GM18505 (cell line): Measurements from ENCODE around the gene PRRG3.

ENCODE experiments used
- ATAC-seq: cut with Tn5 transposase; IDR thresholded peaks from one replicate; pipeline ENCODE4 v1.9.1; 2021; ENCODE audit not compliant: unreplicated experiment
- POLR2A ChIP-seq: IDR thresholded peaks from 4 replicates; pipeline ENCODE4 v1.6.1; 2011; ENCODE audit warnings: borderline replicate concordance; ENCODE audit not compliant: insufficient read depth, insufficient read length; ENCODE audit errors: extremely low read depth

PRRG3 gene

GRCh38 chrX:151738751-151739150, 43.5 kb downstream of the PRRG3 start:
- no peak for TF ChIP-seq POLR2A
- no peak for ATAC-seq

GRCh38 chrX:151741606-151742005, 46.3 kb downstream of the PRRG3 start:
- no peak for ATAC-seq
- no peak for TF ChIP-seq POLR2A

GRCh38 chrX:151742311-151742710, 47.1 kb downstream of the PRRG3 start:
- ATAC-seq, result no peak
- no peak for TF ChIP-seq POLR2A

- no peak for ATAC-seq
- no peak for TF ChIP-seq POLR2A
Measured at GRCh38 chrX:151743651-151744470, 48.6 kb downstream of the PRRG3 start.

- ATAC-seq, result no peak
- no peak for TF ChIP-seq POLR2A
Measured at GRCh38 chrX:151745651-151746050, 50.4 kb downstream of the PRRG3 start.

- ATAC-seq, result no peak
- no peak for TF ChIP-seq POLR2A
Measured at GRCh38 chrX:151746502-151746901, 51.2 kb downstream of the PRRG3 start.

GRCh38 chrX:151750511-151750910, 55.3 kb downstream of the PRRG3 start:
- no peak for ATAC-seq
- no peak for TF ChIP-seq POLR2A

GRCh38 chrX:151752847-151753246, 57.6 kb downstream of the PRRG3 start:
- no peak for ATAC-seq

GRCh38 chrX:151753313-151754046, 58.2 kb downstream of the PRRG3 start:
- peak; percentile 84 for ATAC-seq

More at GRCh38 chrX:151752847-151753246, 57.6 kb downstream of the PRRG3 start:
- no peak for TF ChIP-seq POLR2A

GRCh38 chrX:151754047-151754429, 58.8 kb downstream of the PRRG3 start:
- TF ChIP-seq POLR2A, result no peak
- ATAC-seq, result no peak

More at GRCh38 chrX:151753313-151754046, 58.2 kb downstream of the PRRG3 start:
- no peak for TF ChIP-seq POLR2A

- no peak for TF ChIP-seq POLR2A
- no peak for ATAC-seq
Measured at GRCh38 chrX:151754641-151755215, 59.5 kb downstream of the PRRG3 start.
